PFSK-1 (cell line): ENCODE data around the gene LNP1.

ENCODE experiments used
- FOXP2 ChIP-seq: optimal IDR thresholded peaks from 2 replicates; pipeline ENCODE3; 2011; ENCODE audit warnings: borderline replicate concordance, control low read depth, inconsistent platforms; ENCODE audit not compliant: insufficient read depth; ENCODE audit errors: extremely low read length, extremely low read depth
- POLR2AphosphoS5 ChIP-seq: IDR thresholded peaks from 2 replicates; pipeline ENCODE4 v1.6.1; 2012; ENCODE audit warnings: low read depth, mild to moderate bottlenecking, control low read depth, low read length, moderate library complexity
- SIN3A ChIP-seq: IDR thresholded peaks from 2 replicates; pipeline ENCODE4 v1.6.1; 2012; ENCODE audit warnings: mild to moderate bottlenecking, low read length, moderate library complexity, borderline replicate concordance; ENCODE audit not compliant: insufficient read depth
- TAF1 ChIP-seq: IDR thresholded peaks from 2 replicates; pipeline ENCODE4 v1.6.1; 2012; ENCODE audit warnings: low read length, control low read depth, borderline replicate concordance; ENCODE audit not compliant: insufficient read depth
- TF ChIP-seq, protein P1 (sequence below), 2 experiments: IDR thresholded peaks; 2 replicates each; pipeline versions ENCODE4 v1.6.1 to v1.8.0; 2011 to 2012; ENCODE audit warnings: low read depth in 2 of 2, low read length in 2 of 2, control low read depth in 1 of 2, inconsistent platforms in 1 of 2, mild to moderate bottlenecking in 1 of 2, moderate library complexity in 1 of 2; ENCODE audit not compliant: insufficient read depth in 1 of 2

DNA sequence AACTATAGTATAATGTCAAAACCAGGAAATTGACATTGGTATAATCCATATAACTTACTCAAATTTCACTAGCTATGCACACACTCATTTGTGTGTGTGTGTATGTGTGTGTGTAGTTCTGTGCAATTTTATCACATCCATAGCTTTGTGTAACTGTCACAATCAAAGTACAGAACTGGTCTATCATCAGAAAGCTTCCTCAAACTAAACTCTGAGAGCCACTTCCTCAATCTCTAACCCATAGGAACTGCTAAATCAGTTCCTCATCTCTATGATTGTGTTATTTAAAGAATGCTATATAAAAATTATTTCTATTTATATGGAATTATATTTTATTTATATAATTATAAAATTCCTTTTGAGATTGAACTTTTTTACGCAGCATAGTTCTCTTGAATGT lies 18.1 kb downstream of the LNP1 start:
- TF ChIP-seq, protein P1, sequence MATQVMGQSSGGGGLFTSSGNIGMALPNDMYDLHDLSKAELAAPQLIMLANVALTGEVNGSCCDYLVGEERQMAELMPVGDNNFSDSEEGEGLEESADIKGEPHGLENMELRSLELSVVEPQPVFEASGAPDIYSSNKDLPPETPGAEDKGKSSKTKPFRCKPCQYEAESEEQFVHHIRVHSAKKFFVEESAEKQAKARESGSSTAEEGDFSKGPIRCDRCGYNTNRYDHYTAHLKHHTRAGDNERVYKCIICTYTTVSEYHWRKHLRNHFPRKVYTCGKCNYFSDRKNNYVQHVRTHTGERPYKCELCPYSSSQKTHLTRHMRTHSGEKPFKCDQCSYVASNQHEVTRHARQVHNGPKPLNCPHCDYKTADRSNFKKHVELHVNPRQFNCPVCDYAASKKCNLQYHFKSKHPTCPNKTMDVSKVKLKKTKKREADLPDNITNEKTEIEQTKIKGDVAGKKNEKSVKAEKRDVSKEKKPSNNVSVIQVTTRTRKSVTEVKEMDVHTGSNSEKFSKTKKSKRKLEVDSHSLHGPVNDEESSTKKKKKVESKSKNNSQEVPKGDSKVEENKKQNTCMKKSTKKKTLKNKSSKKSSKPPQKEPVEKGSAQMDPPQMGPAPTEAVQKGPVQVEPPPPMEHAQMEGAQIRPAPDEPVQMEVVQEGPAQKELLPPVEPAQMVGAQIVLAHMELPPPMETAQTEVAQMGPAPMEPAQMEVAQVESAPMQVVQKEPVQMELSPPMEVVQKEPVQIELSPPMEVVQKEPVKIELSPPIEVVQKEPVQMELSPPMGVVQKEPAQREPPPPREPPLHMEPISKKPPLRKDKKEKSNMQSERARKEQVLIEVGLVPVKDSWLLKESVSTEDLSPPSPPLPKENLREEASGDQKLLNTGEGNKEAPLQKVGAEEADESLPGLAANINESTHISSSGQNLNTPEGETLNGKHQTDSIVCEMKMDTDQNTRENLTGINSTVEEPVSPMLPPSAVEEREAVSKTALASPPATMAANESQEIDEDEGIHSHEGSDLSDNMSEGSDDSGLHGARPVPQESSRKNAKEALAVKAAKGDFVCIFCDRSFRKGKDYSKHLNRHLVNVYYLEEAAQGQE (IDR thresholded peaks at IDR 0.05; ENCODE audit: insufficient read depth in 1 of 2, low read depth in 2 of 2, low read length in 2 of 2), result no peak
- TF ChIP-seq POLR2AphosphoS5 (no peak), FOXP2 (no peak), SIN3A (no peak), TAF1 (no peak)
